ENCODE measurements around the gene MYO3A.

The MYO3A gene, protein sequence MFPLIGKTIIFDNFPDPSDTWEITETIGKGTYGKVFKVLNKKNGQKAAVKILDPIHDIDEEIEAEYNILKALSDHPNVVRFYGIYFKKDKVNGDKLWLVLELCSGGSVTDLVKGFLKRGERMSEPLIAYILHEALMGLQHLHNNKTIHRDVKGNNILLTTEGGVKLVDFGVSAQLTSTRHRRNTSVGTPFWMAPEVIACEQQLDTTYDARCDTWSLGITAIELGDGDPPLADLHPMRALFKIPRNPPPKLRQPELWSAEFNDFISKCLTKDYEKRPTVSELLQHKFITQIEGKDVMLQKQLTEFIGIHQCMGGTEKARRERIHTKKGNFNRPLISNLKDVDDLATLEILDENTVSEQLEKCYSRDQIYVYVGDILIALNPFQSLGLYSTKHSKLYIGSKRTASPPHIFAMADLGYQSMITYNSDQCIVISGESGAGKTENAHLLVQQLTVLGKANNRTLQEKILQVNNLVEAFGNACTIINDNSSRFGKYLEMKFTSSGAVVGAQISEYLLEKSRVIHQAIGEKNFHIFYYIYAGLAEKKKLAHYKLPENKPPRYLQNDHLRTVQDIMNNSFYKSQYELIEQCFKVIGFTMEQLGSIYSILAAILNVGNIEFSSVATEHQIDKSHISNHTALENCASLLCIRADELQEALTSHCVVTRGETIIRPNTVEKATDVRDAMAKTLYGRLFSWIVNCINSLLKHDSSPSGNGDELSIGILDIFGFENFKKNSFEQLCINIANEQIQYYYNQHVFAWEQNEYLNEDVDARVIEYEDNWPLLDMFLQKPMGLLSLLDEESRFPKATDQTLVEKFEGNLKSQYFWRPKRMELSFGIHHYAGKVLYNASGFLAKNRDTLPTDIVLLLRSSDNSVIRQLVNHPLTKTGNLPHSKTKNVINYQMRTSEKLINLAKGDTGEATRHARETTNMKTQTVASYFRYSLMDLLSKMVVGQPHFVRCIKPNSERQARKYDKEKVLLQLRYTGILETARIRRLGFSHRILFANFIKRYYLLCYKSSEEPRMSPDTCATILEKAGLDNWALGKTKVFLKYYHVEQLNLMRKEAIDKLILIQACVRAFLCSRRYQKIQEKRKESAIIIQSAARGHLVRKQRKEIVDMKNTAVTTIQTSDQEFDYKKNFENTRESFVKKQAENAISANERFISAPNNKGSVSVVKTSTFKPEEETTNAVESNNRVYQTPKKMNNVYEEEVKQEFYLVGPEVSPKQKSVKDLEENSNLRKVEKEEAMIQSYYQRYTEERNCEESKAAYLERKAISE (N-terminal part only)

DNA sequence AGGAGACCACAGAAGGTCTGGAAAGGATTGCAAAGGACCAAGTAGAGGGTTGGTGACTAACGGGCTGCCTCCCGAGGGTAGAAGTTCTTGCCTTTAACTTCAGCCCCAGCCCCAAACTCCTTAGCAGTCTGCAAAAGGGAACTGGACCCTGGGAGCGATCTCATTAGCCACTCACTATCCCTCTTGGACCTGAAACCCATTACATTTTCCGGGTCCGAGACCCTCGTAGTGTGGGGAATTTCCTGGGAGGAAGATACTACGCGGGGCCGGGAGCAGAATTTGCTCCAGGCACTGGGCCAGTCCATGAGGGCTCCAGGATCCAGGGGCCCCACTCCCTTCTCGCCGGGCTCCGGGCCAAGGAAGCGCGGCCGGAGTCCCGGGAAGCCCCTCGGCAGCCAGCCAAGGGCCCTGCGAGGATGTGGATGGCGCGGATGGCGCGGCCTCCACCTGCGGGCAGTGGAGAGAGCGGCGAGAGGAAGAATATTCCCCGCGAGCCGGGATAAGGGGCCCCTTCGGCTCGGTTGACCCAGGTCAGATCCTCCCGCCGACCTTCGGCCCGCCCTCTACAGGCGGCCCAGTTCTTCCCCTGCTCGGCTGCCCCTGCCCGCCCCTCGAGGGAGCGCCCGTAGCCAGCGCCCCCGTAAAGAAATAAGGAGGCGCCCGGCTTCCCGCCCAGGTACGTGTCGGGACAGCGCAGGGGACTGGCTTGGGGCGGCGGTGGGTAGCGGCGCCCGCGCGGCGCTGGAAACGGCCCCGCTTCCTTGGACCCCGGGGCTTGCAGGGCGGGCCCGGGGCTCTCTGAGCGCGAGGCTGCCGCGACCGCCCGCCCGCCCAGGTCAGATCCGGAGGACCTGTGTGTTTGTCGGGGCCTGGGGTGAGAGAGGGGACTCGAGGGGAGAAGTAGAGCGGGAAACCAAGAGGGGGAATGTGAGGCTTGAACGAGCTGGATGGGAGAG lies at the start of gene MYO3A:
Gene MYO3A, plus strand, starts transcription at position 577 of the 956 bp plus-strand sequence. CDS start 17,882 bp downstream, outside the sequence.
- in situ Hi-C loops (cut with HindIII; ENCODE audit: low sequenced_read_pairs) = no loop called here

DNA sequence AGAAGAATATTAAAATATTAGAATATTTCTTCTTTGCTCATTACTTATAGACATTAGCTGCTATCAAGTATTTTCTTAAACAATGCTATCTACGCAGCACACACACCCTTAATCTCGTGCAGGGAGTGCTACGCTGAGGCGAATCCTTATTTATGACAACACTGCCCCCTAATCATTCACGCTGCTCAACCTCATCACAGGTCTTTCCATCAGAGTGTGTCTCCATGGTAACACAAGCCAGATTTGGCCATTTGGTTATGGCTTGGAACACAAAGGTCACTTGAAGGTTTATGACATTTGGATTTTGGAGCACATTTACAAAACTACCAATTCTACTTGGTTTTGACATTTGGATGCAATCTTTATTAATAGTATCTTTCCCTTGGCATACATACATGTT lies 45.4 kb upstream of the MYO3A start:
- in situ Hi-C loops (cut with HindIII; ENCODE audit: low sequenced_read_pairs) = no loop called here

DNA sequence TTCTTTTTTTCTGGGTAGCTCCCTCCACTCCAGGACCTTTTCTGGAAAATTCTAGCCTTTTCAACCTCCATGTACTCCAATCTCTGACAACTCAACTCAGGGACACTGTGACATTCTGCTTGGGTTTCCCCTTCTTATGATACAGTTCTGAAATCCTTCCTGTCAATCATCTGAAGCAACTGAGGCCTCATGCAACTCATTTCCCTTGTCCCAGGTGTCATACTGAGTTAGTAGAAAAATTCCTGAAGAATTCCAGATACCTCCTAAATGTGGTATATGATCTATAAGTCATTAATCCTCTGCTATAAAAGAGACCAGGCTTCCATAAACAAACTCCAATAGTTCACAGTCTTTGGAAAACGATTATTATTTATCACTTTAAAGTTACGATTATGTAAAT lies 43.0 kb upstream of the MYO3A start:
- in situ Hi-C loops (cut with HindIII; ENCODE audit: low sequenced_read_pairs) = no loop called here

DNA sequence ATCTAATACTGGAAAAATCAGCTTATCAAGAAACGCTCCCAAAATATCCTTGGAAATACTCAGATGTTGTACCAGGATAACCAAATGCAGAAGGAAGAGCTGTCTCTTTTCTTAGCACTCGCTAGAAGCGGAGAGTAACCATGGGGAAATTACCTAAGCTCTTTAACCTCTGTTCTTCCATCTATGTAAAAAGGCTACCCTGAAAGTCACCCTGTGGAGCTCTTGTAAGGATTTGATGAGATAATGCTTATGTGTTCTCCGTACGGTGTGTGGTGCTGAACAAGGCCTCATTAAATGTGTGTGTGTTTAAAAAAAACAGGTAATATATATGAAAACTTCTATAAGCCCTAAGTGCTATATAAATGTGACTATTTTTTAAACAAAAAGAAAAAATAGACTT lies 38.2 kb upstream of the MYO3A start:
- in situ Hi-C loops (cut with HindIII; ENCODE audit: low sequenced_read_pairs) = no loop called here

DNA sequence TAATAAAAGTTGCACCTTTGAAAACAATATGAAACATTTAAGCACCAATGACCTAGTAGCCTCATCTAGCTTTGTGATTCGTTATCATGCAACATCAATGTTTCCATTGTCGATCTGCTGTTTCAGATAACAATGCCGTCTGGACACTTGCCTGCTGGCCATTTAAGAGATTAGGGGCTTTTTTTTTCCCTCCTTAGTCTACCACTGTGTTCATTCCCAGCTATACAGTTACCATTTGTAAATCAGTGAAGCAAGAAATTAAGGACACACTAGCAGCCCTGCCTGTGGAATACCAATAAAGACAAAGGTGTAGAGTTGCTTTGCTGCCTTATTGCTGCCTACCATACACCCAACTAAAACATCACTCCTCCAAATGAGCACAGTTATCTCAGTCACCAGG lies 37.6 kb upstream of the MYO3A start:
- in situ Hi-C loops (cut with HindIII; ENCODE audit: low sequenced_read_pairs) = no loop called here

DNA sequence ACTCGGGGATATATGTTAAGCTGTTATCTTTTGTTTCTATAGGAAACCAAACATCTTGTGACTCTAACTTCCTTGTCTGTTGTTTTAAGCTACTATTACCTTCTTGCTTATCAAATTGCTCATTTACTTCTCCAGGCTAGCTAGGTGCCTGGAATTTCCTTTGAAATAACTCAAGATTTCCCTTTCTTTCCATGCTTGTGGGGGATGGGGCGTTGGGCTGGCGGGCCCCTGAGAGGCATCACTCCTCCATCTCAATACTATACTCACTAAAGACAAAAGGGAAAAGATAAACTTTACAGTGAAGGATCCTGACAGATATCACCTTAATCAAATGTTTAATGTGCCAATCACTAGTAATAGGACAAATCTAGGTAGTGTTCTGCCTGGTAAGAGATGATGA lies 34.7 kb upstream of the MYO3A start:
- in situ Hi-C loops (cut with HindIII; ENCODE audit: low sequenced_read_pairs) = no loop called here

DNA sequence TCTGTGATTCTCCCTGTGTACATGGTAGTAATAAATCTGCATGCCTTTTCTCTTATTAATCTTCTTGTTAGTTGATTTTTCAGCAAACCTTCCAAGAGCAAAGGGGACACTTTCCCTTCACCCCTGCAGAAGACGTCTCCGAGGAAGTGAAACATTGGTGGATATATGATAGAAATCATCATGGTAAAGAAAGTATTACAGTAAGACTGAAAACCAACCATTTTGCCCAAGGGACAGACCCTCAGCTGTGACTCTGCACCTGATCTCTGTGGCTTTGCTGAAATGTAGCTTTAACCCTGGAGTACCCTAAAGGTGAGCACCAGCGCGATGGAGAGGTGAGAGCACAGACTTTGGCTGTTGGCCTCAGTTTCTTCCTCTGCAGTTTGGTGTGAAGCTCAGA lies 32.8 kb upstream of the MYO3A start:
- in situ Hi-C loops (cut with HindIII; ENCODE audit: low sequenced_read_pairs) = no loop called here

DNA sequence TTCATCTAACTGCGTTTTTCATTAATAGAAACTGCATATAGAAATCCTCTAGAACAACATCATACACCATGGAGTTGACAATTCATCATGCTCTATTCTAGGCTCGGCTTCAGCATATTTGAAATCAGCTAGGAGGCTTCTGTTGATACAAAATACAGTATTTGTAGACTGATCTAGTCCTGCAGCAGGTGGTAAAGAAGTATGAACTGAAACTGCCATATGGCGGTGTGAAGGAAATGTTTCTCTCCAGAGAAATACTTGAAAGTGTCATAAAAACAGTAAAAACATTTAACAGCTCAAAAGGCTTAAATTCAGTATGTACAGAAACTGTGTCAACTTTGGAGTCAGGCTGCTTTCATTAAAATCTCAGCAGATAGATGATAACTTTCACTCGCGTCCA lies 32.0 kb upstream of the MYO3A start:
- in situ Hi-C loops (cut with HindIII; ENCODE audit: low sequenced_read_pairs) = no loop called here

DNA sequence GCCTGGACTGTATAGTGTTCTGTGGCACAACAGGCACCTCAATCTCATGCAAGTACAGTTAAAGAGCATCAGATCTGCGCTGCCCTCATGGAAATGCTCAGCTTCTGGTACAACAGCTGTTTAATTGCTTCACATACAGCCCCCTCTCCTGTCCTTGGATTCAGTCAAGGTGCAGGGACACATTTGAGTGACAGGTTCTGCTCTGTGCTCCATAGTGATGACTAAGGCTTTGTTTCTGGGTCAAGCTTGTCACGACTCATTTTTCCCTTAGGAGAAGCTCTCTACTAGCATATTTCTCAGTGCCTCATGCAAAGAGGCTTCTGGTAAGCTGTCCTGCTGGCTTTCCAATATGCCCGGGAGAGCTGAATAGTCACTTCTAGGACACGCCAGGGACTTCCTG lies 26.8 kb upstream of the MYO3A start:
- in situ Hi-C loops (cut with HindIII; ENCODE audit: low sequenced_read_pairs) = no loop called here

DNA sequence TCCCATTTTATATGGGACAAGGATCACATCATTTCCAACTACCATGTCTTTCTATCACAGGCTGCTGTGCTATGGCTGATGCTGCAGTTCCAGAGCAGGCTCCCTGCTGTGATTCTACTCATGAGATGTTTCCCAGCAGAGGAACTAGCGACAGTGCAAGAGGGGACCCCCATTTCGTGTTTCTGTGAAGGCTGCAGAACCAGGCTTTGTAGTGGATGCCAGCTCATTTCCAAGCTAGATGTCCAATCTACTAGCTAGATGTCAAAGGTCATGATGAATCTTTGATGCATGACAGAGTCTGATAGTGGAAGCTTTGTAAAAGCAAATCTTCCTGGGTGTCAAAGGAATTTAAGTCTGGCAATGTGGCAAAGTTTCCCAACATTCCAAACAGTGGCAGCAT lies 21.2 kb upstream of the MYO3A start:
- in situ Hi-C loops (cut with HindIII; ENCODE audit: low sequenced_read_pairs) = no loop called here

DNA sequence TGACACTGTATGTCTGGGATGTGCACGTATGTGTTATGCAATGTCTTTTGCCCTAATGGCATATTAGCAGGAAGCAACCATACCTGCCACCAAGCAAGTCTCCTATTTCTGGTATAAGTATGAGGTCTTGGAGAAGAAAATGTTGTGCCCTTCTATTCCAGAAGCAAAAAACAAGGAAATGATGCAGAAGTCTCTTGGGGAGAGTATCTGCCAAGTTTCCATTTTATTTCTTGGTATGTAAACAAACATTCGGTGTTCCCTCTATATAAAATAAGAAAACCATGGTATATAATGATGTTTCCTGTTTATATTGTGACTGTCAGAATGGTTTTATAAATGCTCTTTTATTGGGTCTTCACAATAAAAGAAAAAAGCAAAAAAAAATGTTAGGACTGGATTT lies 19.3 kb upstream of the MYO3A start:
- in situ Hi-C loops (cut with HindIII; ENCODE audit: low sequenced_read_pairs) = no loop called here

DNA sequence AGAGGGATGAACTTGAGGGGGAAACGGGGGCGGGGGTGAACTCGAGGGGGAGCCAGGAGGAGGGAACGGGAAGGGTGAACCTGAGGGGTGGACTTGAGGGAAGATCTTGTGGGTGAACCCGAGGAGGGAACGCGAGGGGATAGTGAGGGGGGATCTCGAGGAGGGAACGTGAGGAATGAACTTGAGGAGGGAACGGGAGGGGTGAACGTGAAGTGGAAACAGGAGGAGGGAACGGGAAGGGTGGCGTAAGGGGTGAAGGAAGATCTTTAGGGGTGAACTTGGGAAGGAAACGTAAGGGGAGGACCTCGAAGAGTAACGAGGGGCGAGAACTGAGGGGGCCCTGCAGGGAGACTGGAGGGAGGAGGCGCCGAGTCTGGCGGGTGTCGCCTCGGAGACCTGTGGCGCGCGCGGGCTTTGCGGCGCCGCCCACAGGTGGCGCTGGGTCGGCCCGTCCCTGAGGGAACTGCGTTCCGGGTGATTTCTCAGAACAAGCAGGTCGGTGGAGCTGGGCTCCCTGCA lies 651 bp downstream of the MYO3A start:
- in situ Hi-C loops (cut with HindIII; ENCODE audit: low sequenced_read_pairs) = no loop called here

DNA sequence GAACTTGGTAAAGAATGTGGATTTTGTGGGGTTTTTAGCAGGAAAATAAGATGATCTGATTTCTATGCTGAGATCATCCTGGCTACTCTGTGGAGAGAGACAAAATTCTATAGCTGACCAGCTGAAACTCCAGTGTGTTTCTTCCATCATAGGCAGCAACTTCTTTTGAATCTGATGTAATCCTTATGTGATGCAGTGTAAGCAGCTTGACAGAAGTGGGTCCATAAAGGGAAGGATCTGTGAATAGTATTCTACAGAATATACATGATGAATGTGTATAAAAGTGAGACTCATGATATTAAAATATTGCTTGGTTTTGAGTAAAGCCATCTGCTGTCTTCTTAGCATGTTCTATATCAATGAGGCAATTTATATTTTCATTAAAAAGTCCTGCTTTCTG lies 4.4 kb downstream of the MYO3A start:
- in situ Hi-C loops (cut with HindIII; ENCODE audit: low sequenced_read_pairs) = no loop called here

DNA sequence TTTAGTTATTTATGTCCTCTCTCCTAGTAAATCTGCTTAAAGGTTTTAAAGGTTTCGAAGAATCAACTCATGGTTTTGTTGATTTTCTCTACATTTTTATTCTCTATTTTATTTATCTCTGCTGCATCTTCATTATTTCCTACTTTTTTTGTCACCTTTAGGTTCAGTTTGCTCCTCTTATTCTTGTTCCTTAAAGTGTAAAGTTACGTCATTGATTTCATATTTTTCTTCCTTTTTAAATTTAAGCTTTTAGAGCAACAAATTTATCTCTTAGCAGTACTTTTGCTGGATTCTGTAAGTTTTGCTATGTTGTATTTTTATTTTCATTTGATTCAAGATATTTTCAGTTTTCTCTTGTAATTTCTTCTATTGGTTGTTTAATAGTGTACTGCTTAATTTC lies 10.7 kb downstream of the MYO3A start:
- in situ Hi-C loops (cut with HindIII; ENCODE audit: low sequenced_read_pairs) = no loop called here

DNA sequence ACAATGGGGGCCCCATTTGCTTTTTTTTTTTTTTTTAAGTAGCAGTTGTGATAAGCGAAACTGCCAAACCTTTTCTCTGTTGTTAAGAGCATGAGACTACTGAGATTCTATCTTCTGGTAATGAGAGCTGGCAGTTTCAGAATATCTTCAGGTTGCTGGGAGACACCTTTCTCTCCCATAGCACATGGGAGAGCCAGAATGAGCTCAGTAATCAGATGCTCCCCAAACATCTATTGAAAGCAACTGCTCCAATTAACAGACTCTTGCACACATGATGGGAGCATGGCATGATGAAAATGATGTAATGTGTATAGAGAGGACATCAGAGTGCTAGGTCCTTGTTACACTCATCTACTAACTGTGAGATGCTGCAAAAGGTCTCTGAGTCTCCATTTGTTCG lies 18.8 kb downstream of the MYO3A start:
- in situ Hi-C loops (cut with HindIII; ENCODE audit: low sequenced_read_pairs) = no loop called here

DNA sequence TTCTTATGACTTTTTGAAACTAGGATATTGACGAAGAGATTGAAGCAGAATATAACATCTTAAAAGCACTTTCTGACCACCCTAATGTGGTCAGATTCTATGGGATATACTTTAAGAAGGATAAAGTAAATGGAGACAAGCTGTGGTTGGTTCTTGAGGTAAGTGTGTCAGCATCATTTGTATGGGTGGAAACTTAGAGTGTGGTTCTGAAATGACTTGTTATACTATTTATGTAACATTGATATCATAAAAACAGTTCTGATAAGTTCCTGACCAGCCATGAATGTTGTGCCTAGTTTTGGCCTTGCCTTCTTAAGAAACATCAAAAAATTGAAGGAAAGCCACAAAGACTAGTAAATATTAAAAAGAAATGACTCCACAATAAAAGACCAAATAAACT lies 20.8 kb downstream of the MYO3A start:
- in situ Hi-C loops (cut with HindIII; ENCODE audit: low sequenced_read_pairs) = no loop called here

DNA sequence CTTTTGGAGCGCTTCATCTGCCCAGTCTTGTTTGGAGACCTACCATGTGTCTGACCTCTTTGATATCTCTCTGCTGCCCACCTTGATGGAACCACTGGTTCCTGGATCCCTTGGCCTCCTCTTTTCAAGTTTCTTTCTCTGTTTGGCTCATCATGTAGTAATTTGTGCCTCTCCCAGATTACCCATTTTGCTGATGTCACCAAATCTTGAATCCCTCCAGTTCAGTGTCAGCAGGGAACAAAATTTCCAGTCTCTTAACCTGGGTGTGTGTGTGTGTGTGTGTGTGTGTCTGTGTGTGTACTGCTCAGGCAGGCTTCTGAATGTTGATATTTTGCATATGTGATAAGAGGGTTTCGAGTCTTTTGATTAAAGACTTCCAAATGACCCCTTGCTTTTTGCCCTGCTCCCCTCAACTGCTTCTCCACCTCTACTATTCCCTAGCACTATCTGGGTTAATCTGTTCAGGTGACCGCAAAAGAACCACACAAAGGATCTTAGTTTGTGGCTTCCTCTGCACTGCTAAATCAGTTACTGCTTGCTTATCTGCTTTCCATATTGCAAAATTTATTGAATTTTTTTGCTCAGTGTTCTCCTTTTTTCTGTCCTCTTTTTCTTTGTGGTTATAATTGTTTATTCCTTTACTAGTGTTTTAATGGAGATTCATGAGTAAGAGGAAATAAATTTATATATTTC lies 25.7 kb downstream of the MYO3A start:
- in situ Hi-C loops (cut with HindIII; ENCODE audit: low sequenced_read_pairs) = no loop called here

DNA sequence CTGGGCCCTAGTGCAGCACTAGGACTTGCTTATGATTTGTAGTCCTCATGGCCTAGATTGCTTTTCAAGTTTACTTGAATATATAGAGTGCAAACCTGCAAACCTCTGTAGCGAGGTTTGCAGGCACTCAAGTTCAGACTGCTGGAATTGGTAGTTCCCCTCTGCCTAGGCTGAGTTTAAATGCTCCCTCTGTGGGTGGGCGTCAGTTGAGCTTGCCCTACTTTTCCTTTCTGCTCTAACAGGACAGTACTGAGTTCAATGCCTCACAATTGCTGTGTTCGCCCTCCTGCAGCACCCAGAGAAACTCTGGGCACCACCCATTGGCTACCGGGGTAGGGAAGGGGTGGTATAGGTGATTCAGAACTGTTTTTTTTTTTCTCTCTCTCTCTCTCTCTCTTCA lies 31.6 kb downstream of the MYO3A start:
- in situ Hi-C loops (cut with HindIII; ENCODE audit: low sequenced_read_pairs) = no loop called here

DNA sequence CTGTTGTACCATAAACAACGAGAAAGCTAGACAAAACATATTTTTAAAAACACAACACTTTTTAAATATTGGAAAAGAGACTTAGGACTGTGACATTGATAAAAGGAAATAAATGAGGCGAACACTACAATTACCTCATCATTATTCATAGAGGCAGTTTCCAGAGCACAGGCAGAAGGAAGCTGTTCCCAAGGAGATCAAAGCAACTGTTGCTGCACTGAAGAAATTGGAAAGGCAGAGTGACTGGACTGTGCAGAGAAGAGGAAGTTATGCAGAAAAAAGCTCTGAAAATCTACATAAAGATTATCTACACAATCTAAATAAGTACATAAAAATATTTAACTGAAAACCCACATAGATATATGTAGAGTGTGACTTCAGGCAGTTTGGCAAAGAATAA lies 32.8 kb downstream of the MYO3A start:
- in situ Hi-C loops (cut with HindIII; ENCODE audit: low sequenced_read_pairs) = no loop called here
